ENCODE data around the gene PLAAT3.
"Not testable (repeated sequence)": the region's sequence is repeated elsewhere in the genome, so short reads cannot be mapped to it uniquely, and the experiment has no call there.

The PLAAT3 gene

DNA sequence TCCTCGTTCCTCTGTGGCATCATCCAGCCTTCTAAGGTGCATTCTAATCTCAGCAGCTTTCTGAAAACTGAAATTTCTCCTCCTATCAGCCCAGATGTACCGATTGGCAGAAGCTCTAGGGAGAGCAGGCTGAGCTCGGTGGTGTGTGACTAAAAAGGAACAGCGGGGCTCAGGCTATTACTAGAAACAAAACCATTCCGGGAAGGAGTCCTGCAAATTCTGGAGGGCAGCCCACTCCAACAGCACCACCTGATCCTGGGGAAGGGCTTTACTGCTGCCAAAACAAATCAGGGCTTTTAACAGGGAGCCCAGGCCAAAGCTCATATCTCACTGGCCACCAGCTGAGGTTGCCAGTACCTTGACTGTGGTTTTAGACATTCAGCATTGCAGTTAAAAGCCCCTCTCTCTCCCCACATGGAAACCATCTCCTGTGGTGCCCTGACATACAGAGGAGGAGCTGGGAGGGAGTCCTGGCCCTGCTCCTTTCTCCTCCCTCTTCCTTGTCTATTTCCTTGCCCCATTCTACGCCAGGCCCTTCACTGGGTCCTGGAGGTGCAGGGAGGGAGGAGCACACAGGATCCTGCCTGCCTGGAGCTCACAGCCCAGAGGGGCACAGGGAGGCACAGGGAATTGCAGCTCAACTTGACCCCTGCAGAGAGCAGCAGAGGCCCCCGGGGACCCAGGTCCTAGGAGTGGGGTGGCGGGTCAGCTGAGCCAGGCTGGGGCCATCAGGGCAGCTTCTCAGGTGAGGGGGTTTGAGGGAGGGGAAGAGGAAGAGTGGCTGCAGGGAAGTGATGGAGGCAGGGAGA lies 76.7 kb downstream of the PLAAT3 start:
- WGBS (ENCODE audit: insufficient coverage, insufficient read length): no CpG with 5 or more reads among the region's 8 CpGs
- no peak overlapping the region for H3K27ac ChIP-seq (ENCODE audit: low read length)

DNA sequence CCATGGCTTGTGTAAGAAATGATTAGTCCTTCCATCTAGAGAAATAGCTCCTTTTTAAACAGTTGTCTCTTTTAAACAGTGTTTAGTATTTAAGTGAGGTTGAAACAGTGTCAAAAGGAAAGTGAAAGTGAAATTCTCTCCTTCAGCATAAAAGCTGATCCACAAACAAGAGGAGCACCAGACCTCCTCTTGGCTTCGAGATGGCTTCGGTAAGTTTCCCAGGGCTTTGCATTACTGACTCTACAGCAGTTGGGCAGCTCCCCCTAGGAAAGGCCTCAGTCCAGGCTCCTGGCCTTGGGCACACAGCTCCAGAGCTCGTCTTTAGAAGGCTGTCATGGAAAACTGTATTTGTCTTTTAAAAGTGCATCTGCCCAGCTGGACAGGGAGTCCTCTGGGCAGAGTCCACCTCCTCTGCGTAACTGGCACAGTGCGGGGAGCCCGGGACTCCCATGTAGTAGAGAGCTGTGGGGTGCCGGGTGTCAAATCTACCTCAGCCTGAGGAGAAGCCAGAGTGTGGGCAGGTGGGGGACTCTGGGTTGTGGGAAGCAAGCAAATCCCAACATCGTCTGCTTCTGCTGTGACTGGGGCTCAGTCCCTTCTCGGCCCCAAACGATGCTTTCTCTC lies 77.5 kb downstream of the PLAAT3 start, which contains the start of gene PLAAT4:
TSS of gene PLAAT4 (plus strand) at position 140 of the 624 bp plus-strand sequence. CDS start at position 201, 61 bp downstream.
- no peaks in the 10 kb centered on the region; the same call in 1 of the 2 replicates for H3K4me1 ChIP-seq (ENCODE audit: control insufficient read depth, insufficient read depth, low read length)
- no CpG with 5 or more reads among the region's 10 CpGs for WGBS (ENCODE audit: insufficient coverage, insufficient read length)
- no peak within 1 kb of the TSS for H3K4me3 ChIP-seq (ENCODE audit: low read length)
- no peak for DNase-seq (ENCODE audit: low read depth, low spot score)
- H3K36me3 ChIP-seq (ENCODE audit: control insufficient read depth, insufficient read depth, low read length): no peaks in the 10 kb centered on the region
- H3K27me3 ChIP-seq (ENCODE audit: control insufficient read depth, insufficient read depth, low read length): no peaks in the 10 kb centered on the region
- H3K9me3 ChIP-seq (ENCODE audit: control insufficient read depth, insufficient read depth, low read length): no peaks in the 10 kb centered on the region
- no peak within 1 kb of the TSS for H3K27ac ChIP-seq (ENCODE audit: low read length)

More for the DNA sequence above, 76.7 kb downstream of the PLAAT3 start:
- no peak for DNase-seq (ENCODE audit: low read depth, low spot score)
- Histone ChIP-seq H3K27me3 (ENCODE audit: control insufficient read depth, insufficient read depth, low read length) (no peaks in the 10 kb centered on the region), H3K4me3 (ENCODE audit: low read length) (no peak overlapping the region), H3K4me1 (ENCODE audit: control insufficient read depth, insufficient read depth, low read length) (no peaks in the 10 kb centered on the region; the same call in 1 of the 2 replicates), H3K9me3 (ENCODE audit: control insufficient read depth, insufficient read depth, low read length) (no peaks in the 10 kb centered on the region), H3K36me3 (ENCODE audit: control insufficient read depth, insufficient read depth, low read length) (no peaks in the 10 kb centered on the region)

DNA sequence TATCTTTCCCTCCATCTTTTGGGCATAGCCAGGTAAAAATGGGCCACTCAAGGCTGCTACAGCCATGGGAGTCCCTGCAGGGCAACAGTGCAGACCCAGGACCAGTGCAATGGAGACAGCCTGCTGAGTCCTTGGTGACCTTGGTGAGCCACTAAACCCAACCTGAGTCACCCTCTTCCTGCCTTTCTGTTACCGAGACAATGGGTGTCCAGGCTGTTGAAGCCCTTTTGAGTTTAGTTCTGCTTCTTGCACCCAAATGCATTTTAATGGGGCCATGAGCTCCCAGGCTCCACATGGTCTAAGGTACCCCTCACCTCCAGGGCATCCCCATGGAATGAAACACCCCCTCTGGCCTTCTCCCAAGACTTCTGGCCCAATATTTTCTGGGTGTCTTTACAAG lies 78.5 kb downstream of the PLAAT3 start:
- Histone ChIP-seq H3K27ac (ENCODE audit: low read length) (no peak overlapping the region), H3K4me3 (ENCODE audit: low read length) (no peak overlapping the region), H3K36me3 (ENCODE audit: control insufficient read depth, insufficient read depth, low read length) (no peaks in the 10 kb centered on the region), H3K27me3 (ENCODE audit: control insufficient read depth, insufficient read depth, low read length) (no peaks in the 10 kb centered on the region), H3K9me3 (ENCODE audit: control insufficient read depth, insufficient read depth, low read length) (no peaks in the 10 kb centered on the region), H3K4me1 (ENCODE audit: control insufficient read depth, insufficient read depth, low read length) (no peaks in the 10 kb centered on the region; the same call in 1 of the 2 replicates)
- no CpG with 5 or more reads among the region's 1 CpG for WGBS (ENCODE audit: insufficient coverage, insufficient read length)
- DNase-seq (ENCODE audit: low read depth, low spot score): no peak

DNA sequence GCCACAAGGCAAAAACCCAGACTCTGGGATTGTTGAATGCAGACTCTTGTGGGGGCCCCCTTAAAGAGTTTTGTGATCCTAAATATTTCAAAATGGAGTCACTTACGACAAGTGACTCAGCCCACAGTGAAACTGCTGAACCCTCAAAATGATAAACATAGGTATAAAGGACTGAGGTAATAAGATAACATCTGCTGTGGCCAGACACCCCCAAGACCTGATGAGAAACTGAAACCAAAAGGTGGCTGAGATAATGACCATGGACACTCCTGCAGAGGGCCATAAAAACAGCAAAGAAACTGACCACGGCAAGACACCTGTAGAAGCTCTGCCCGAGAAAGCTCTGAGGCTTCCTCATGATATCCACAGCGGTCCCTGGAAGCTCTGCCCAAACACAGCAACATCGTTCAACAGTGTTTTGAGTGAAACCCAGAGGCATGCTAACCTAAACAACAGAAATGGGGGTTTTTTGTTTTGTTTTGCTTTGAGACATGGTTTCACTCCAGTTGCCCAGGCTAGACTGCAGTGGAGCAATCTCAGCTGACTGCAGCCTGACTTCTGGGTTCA lies 79.3 kb downstream of the PLAAT3 start:
- Histone ChIP-seq H3K4me3 (ENCODE audit: low read length) (no peak overlapping the region), H3K36me3 (ENCODE audit: control insufficient read depth, insufficient read depth, low read length) (no peaks in the 10 kb centered on the region), H3K4me1 (ENCODE audit: control insufficient read depth, insufficient read depth, low read length) (no peaks in the 10 kb centered on the region; the same call in 1 of the 2 replicates), H3K27me3 (ENCODE audit: control insufficient read depth, insufficient read depth, low read length) (no peaks in the 10 kb centered on the region), H3K9me3 (ENCODE audit: control insufficient read depth, insufficient read depth, low read length) (no peaks in the 10 kb centered on the region), H3K27ac (ENCODE audit: low read length) (no peak overlapping the region)
- no peak for DNase-seq (ENCODE audit: low read depth, low spot score)
- WGBS (ENCODE audit: insufficient coverage, insufficient read length): no CpG with 5 or more reads among the region's 5 CpGs

DNA sequence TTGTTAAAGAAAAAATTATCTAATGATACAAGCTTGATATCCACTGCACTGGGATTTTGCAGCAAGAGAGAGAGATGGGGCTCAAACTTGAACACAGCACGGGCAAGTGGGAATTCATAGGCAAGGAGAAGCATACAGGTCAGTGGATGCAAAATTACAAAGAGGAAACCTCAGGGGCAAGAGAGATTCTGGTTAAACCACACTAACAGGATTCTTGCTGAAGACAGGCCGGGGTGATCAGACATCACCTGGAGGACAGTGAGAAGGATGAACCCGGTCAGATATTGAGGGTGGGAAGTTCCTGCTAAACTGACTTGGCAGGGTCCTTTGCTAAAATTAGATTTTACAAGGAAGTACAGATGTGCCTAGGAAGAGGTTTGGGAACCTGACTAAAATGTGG lies 80.2 kb downstream of the PLAAT3 start:
- no peaks in the 10 kb centered on the region; the same call in 1 of the 2 replicates for H3K4me1 ChIP-seq (ENCODE audit: control insufficient read depth, insufficient read depth, low read length)

DNA sequence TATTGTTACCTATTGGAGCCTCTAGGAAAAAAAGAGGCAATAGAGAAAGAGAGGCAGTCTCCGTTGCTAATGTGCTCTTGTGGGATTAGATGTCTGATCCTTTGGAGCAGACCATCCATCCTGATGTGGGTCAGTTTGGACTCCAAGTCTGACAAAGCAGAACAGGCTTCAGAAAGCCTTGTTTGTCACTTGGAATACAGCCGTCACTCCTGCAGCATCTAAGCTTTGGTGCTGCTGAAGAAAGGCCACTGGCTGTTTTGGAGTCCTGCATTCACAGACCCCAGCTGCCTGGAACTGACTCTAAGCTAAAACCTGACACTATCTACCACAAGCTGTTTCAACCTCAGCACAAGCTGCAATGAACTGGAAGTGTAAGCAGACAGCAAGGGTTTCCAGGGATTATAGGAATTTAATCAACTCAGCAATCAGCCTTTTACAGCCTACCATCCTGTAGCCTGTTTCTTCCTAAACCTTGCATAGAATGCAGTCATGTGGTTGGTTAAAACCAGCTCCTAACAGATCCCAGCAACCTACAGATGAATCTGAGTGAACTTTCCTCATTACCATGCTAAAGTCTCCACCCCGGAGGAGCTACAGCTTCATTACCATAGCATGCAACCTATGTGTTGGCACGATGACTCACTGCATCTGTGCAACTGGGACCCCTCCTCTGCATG lies 81.3 kb downstream of the PLAAT3 start:
- no peaks in the 10 kb centered on the region for H3K36me3 ChIP-seq (ENCODE audit: control insufficient read depth, insufficient read depth, low read length)
- H3K4me3 ChIP-seq (ENCODE audit: low read length): no peak overlapping the region
- no peak for DNase-seq (ENCODE audit: low read depth, low spot score)
- H3K4me1 ChIP-seq (ENCODE audit: control insufficient read depth, insufficient read depth, low read length): peaks cover 3% of the 10 kb centered on the region; the same call in 1 of the 2 replicates
- H3K27me3 ChIP-seq (ENCODE audit: control insufficient read depth, insufficient read depth, low read length): no peaks in the 10 kb centered on the region
- H3K9me3 ChIP-seq (ENCODE audit: control insufficient read depth, insufficient read depth, low read length): no peaks in the 10 kb centered on the region
- no CpG with 5 or more reads among the region's 4 CpGs for WGBS (ENCODE audit: insufficient coverage, insufficient read length)
- H3K27ac ChIP-seq (ENCODE audit: low read length): no peak overlapping the region

More for the DNA sequence above, 80.2 kb downstream of the PLAAT3 start:
- H3K4me3 ChIP-seq (ENCODE audit: low read length): no peak overlapping the region
- no CpG with 5 or more reads among the region's 3 CpGs for WGBS (ENCODE audit: insufficient coverage, insufficient read length)
- no peaks in the 10 kb centered on the region for H3K9me3 ChIP-seq (ENCODE audit: control insufficient read depth, insufficient read depth, low read length)
- no peaks in the 10 kb centered on the region for H3K36me3 ChIP-seq (ENCODE audit: control insufficient read depth, insufficient read depth, low read length)
- no peak overlapping the region for H3K27ac ChIP-seq (ENCODE audit: low read length)
- H3K27me3 ChIP-seq (ENCODE audit: control insufficient read depth, insufficient read depth, low read length): no peaks in the 10 kb centered on the region
- no peak for DNase-seq (ENCODE audit: low read depth, low spot score)

DNA sequence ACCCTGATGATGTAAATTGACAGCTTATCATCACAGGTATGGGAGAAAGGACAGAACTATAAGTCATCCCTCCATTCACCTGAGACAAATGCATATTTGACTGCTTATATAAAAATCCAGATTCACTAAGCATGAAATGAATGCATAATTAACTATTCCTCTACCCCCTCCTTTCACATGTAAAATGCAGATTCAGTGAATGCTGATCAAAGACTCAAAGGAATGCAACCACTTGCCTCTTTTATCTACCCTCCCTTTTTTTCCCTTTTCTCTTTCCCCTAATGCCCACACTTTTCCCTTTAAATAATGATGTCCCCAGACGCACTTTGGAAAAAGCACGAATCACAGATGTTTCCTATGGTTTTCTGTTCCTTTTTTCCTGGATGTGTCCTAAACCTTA lies 82.1 kb downstream of the PLAAT3 start:
- Histone ChIP-seq H3K4me3 (ENCODE audit: low read length) (no peak overlapping the region), H3K27ac (ENCODE audit: low read length) (no peak overlapping the region), H3K9me3 (ENCODE audit: control insufficient read depth, insufficient read depth, low read length) (no peaks in the 10 kb centered on the region), H3K27me3 (ENCODE audit: control insufficient read depth, insufficient read depth, low read length) (no peaks in the 10 kb centered on the region), H3K36me3 (ENCODE audit: control insufficient read depth, insufficient read depth, low read length) (no peaks in the 10 kb centered on the region), H3K4me1 (ENCODE audit: control insufficient read depth, insufficient read depth, low read length) (peaks cover 3% of the 10 kb centered on the region; the same call in 1 of the 2 replicates)
- no CpG with 5 or more reads among the region's 2 CpGs for WGBS (ENCODE audit: insufficient coverage, insufficient read length)
- no peak for DNase-seq (ENCODE audit: low read depth, low spot score)

DNA sequence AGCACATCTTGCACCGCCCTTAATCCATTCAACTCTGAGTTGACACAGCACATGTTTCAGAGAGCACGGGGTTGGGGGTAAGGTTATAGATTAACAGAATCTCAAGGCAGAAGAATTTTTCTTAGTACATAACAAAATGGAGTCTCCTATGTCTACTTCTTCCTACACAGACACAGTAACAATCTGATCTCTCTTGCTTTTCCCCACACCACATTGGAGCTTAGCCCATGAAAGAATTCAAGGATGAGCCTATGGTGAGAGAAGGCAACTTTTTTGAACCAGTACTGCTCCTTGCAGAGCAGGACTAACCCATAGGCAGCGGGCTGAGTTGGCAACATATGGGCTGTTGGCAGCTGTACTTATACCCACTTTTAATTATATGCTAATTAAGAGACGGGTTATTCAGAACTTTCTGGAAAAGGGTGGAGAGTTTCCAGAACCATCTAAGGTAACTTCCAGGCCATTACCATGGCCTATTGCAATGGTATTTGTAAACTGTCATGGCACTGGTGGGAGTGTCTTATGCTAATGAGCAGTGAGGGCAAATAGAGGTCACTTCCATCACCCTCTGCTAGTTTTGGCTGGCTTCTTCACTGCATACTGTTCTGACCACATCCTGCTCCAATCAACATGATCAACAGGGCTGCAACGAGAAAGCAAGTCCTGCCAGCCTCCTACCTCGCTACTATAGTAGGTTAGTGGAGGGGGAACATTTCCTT lies 83.0 kb downstream of the PLAAT3 start:
- not testable (repeated sequence) for H3K36me3 ChIP-seq (ENCODE audit: control insufficient read depth, insufficient read depth, low read length); H3K27ac ChIP-seq (ENCODE audit: low read length); H3K4me1 ChIP-seq (ENCODE audit: control insufficient read depth, insufficient read depth, low read length); H3K4me3 ChIP-seq (ENCODE audit: low read length); H3K27me3 ChIP-seq (ENCODE audit: control insufficient read depth, insufficient read depth, low read length); H3K9me3 ChIP-seq (ENCODE audit: control insufficient read depth, insufficient read depth, low read length)
- no CpG with 5 or more reads among the region's 6 CpGs for WGBS (ENCODE audit: insufficient coverage, insufficient read length)
- peak; percentile 64 for DNase-seq (ENCODE audit: low read depth, low spot score)

DNA sequence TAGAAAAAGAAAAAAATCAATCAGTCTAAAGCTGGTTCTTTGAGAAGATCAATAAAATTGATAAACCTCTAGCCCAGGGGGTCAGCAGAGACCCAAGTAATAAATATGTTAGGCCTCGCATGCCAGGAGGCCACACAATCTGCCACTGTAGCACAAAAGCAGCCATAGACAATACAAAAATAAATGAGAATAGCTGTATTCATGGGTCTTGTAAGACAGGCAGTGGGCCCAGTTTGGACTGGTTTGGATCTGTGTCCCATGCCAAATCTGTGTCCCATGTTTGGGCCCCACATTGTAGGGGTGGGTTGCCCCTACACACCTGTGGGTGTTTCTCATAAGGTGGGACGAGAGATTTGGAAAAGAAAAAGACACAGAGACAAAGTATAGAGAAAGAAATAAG lies 84.2 kb downstream of the PLAAT3 start:
- H3K27ac ChIP-seq (ENCODE audit: low read length): no peak overlapping the region
- no peaks in the 10 kb centered on the region for H3K9me3 ChIP-seq (ENCODE audit: control insufficient read depth, insufficient read depth, low read length)
- no peak overlapping the region for H3K4me3 ChIP-seq (ENCODE audit: low read length)
- no CpG with 5 or more reads among the region's 2 CpGs for WGBS (ENCODE audit: insufficient coverage, insufficient read length)
- no peak for DNase-seq (ENCODE audit: low read depth, low spot score)
- H3K27me3 ChIP-seq (ENCODE audit: control insufficient read depth, insufficient read depth, low read length): no peaks in the 10 kb centered on the region
- no peaks in the 10 kb centered on the region for H3K36me3 ChIP-seq (ENCODE audit: control insufficient read depth, insufficient read depth, low read length)
- H3K4me1 ChIP-seq (ENCODE audit: control insufficient read depth, insufficient read depth, low read length): peaks cover 3% of the 10 kb centered on the region; the same call in 1 of the 2 replicates

DNA sequence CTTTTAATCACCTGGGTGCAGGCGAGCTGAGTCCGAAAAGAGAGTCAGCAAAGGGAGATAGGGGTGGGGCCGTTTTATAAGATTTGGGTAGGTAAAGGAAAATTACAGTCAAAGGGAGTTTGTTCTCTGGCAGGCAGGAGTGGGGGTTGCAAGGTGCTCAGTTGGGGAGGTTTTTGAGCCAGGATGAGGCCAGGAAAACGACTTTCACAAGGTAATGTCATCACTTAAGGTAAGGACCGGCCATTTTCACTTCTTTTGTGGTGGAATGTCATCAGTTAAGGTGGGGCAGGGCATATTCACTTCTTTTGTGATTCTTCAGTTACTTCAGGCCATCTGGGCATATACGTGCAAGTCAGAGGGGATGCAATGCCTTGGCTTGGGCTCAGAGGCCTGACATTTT lies 84.9 kb downstream of the PLAAT3 start:
- H3K4me1 ChIP-seq (ENCODE audit: control insufficient read depth, insufficient read depth, low read length); H3K27me3 ChIP-seq (ENCODE audit: control insufficient read depth, insufficient read depth, low read length); H3K36me3 ChIP-seq (ENCODE audit: control insufficient read depth, insufficient read depth, low read length); DNase-seq (ENCODE audit: low read depth, low spot score); H3K4me3 ChIP-seq (ENCODE audit: low read length); H3K9me3 ChIP-seq (ENCODE audit: control insufficient read depth, insufficient read depth, low read length): not testable (repeated sequence)
- peak overlapping the region; percentile 74 for H3K27ac ChIP-seq (ENCODE audit: low read length)
- WGBS (ENCODE audit: insufficient coverage, insufficient read length): no CpG with 5 or more reads among the region's 6 CpGs

Measured in iPS DF 6.9 (cell line).